ENCODE results near the gene MGRN1. TPM values are rescaled to one million over a fixed set of nuclear protein-coding genes. Genes with fewer than 3 reads are reported as not detected.

Gene MGRN1
- total and polyA plus RNA-seq, 2 donors (not counting 1 experiment from before 2014, with no cell fraction given): 22.7 to 89.2 TPM

- peak; percentile 77 for ATAC-seq (ENCODE audit: low read depth)
- intact Hi-C loops (cut with micrococcal nuclease): loop anchor here (1.0 to 2.0 kb wide), 6 partner anchors 32 to 462 kb away; partner anchors contain the start of genes MGRN1, ROGDI, TFAP4 and ZNF500
- no peaks in the 10 kb centered on the region for H3K27me3 ChIP-seq (replicated peaks in 1 of 4; ENCODE audit: control extremely low read depth in 1 of 4, control insufficient read depth in 3 of 4, insufficient read depth in 4 of 4, low read length in 3 of 4)
- peaks cover 0 to 2% of the 10 kb centered on the region in 2 experiments for H3K36me3 ChIP-seq (replicated peaks in 1 of 2; ENCODE audit: control extremely low read depth in 1 of 2, control insufficient read depth in 1 of 2, extremely low read depth in 1 of 2, insufficient read depth in 2 of 2, low read length in 1 of 2)
- Mint-ChIP-seq H3K27me3 (no peaks in the 10 kb centered on the region), H3K4me1 (peaks cover 17% of the 10 kb centered on the region), H3K27ac (peak overlapping the region; percentile 89), H3K4me3 (peak overlapping the region; percentile 90), H3K9me3 (ENCODE audit: insufficient read depth) (no peaks in the 10 kb centered on the region)
- peak; percentile 92 for DNase-seq
- POLR2A ChIA-PET: interaction anchor here (0.5 to 3.0 kb wide), 11 partner anchors 17 to 1824 kb away, joined by 3 to 20 read pairs (median 4); partner anchors contain the start of genes NAGPA, NUDT16L1, ROGDI and ZNF500
- 5% methylated on average over 35 of the region's 38 CpGs for WGBS (ENCODE audit: insufficient coverage)
- peaks cover 10 to 13% of the 10 kb centered on the region in 2 donors for H3K4me1 ChIP-seq (ENCODE audit: control insufficient read depth in 2 of 2, insufficient read depth in 2 of 2, low read length in 2 of 2)
- peak overlapping the region; percentile 94 for H2AFZ ChIP-seq (ENCODE audit: insufficient read depth, low read depth, low read length, poor library complexity, severe bottlenecking)
- H4K20me1 ChIP-seq (ENCODE audit: control insufficient read depth, insufficient read depth, low read length, poor library complexity, severe bottlenecking): no peaks in the 10 kb centered on the region
- H3K79me2 ChIP-seq (ENCODE audit: control insufficient read depth, insufficient read depth, low read length): peaks cover 24% of the 10 kb centered on the region
- peak overlapping the region; percentile 100 for H3K4me2 ChIP-seq (replicated peaks; ENCODE audit: low read depth, low read length, poor library complexity, severe bottlenecking)
- TF ChIP-seq EZH2 (IDR thresholded peaks at IDR 0.05; ENCODE audit: borderline replicate concordance, insufficient read depth, low read depth, low read length, poor library complexity, severe bottlenecking) (no peak), CTCF (IDR thresholded peaks at IDR 0.05) (no peak)
- peak overlapping the region; percentile 89 for H3K9ac ChIP-seq (ENCODE audit: low read length)
- no peaks in the 10 kb centered on the region for H3K9me3 ChIP-seq (ENCODE audit: control extremely low read depth in 1 of 3, control insufficient read depth in 2 of 3, insufficient read depth in 1 of 3, low read length in 2 of 3)
- peak overlapping the region; percentile 79 to 98 (median 91) for H3K4me3 ChIP-seq (ENCODE audit: control extremely low read depth in 1 of 5, extremely low read depth in 1 of 5, insufficient read depth in 1 of 5, low read depth in 2 of 5, low read length in 4 of 5)
- CTCF ChIA-PET: interaction anchor here (1.0 to 1.6 kb wide), 7 partner anchors 32 to 363 kb away, joined by 3 to 13 read pairs (median 4); partner anchors contain the start of genes EEF2KMT, MGRN1, ROGDI and UBALD1
- H3K27ac ChIP-seq (ENCODE audit: low read length in 2 of 2): peak overlapping the region; percentile 35 to 89
Observed at GRCh38 chr16:4734730-4735535, 110.3 kb downstream of the MGRN1 start.

- intact Hi-C loops (cut with micrococcal nuclease): no loop called here
- H3K4me3 Mint-ChIP-seq: no peak overlapping the region
Observed at GRCh38 chr16:4736546-4736945, 111.9 kb downstream of the MGRN1 start.

More at GRCh38 chr16:4736546-4736945, 111.9 kb downstream of the MGRN1 start:
- no peaks in the 10 kb centered on the region for H3K36me3 ChIP-seq (replicated peaks in 1 of 2; ENCODE audit: control extremely low read depth in 1 of 2, control insufficient read depth in 1 of 2, extremely low read depth in 1 of 2, insufficient read depth in 2 of 2, low read length in 1 of 2)
- ChIA-PET POLR2A (no interaction called here), CTCF (no interaction called here)
- no peak overlapping the region for H3K4me3 ChIP-seq (ENCODE audit: control extremely low read depth in 1 of 5, extremely low read depth in 1 of 5, insufficient read depth in 1 of 5, low read depth in 2 of 5, low read length in 4 of 5)
- H3K9ac ChIP-seq (ENCODE audit: low read length): no peak overlapping the region
- no peaks in the 10 kb centered on the region for H3K27me3 ChIP-seq (replicated peaks in 1 of 4; ENCODE audit: control extremely low read depth in 1 of 4, control insufficient read depth in 3 of 4, insufficient read depth in 4 of 4, low read length in 3 of 4)
- Mint-ChIP-seq H3K27me3 (no peaks in the 10 kb centered on the region), H3K27ac (no peak overlapping the region), H3K4me1 (peaks cover 17% of the 10 kb centered on the region), H3K9me3 (ENCODE audit: insufficient read depth) (no peaks in the 10 kb centered on the region)
- H3K4me2 ChIP-seq (replicated peaks; ENCODE audit: low read depth, low read length, poor library complexity, severe bottlenecking): no peak overlapping the region
- no peaks in the 10 kb centered on the region for H3K9me3 ChIP-seq (ENCODE audit: control extremely low read depth in 1 of 3, control insufficient read depth in 2 of 3, insufficient read depth in 1 of 3, low read length in 2 of 3)
- H4K20me1 ChIP-seq (ENCODE audit: control insufficient read depth, insufficient read depth, low read length, poor library complexity, severe bottlenecking): no peaks in the 10 kb centered on the region
- H3K79me2 ChIP-seq (ENCODE audit: control insufficient read depth, insufficient read depth, low read length): peaks cover 23% of the 10 kb centered on the region
- no peak overlapping the region for H2AFZ ChIP-seq (ENCODE audit: insufficient read depth, low read depth, low read length, poor library complexity, severe bottlenecking)
- no peak for TF ChIP-seq CTCF (IDR thresholded peaks at IDR 0.05)
- TF ChIP-seq EZH2 (IDR thresholded peaks at IDR 0.05; ENCODE audit: borderline replicate concordance, insufficient read depth, low read depth, low read length, poor library complexity, severe bottlenecking): no peak
- ATAC-seq (ENCODE audit: low read depth): no peak
- peaks cover 10 to 13% of the 10 kb centered on the region in 2 donors for H3K4me1 ChIP-seq (ENCODE audit: control insufficient read depth in 2 of 2, insufficient read depth in 2 of 2, low read length in 2 of 2)
- 98% methylated on average over 4 of the region's 4 CpGs for WGBS (ENCODE audit: insufficient coverage)
- DNase-seq: no peak
- H3K27ac ChIP-seq (ENCODE audit: low read length in 2 of 2): no peak overlapping the region

Data from B cell (primary cell).